OCI-LY1 (cell line): ENCODE measurements around the gene PPP4C.

Experiments used
- CTCF ChIP-seq: fragments of 200-600 bp; sonication (generic), shearing (Covaris generic); IDR thresholded peaks from 2 replicates; pipeline ENCODE4 v1.5.1; 2017; ENCODE audit warnings: mild to moderate bottlenecking, antibody characterized with exemption, low read length, moderate library complexity, mixed read lengths
- EZH2 ChIP-seq: fragments of 200-600 bp; sonication (generic), shearing (Covaris generic); IDR thresholded peaks from 2 replicates; pipeline ENCODE4 v1.8.0; 2017; ENCODE audit warnings: borderline replicate concordance, mixed run types, mild to moderate bottlenecking, antibody characterized with exemption, low read length, moderate library complexity, mixed read lengths

GRCh38 chr16:30084816-30085159, 9.0 kb downstream of the PPP4C start:
- TF ChIP-seq CTCF (no peak), EZH2 (no peak)
